BJ (cell line): Measurements from ENCODE around the gene SLC25A13. TPM values are rescaled to one million over a fixed set of nuclear protein-coding genes. Genes with fewer than 3 reads are reported as not detected.

Experiments used
- CTCF ChIA-PET: fragments of 350-600 bp; formaldehyde crosslinking; extraction: SDS; loops from one replicate; lab custom pipeline; 2021; ENCODE audit warnings: antibody characterized with exemption, inconsistent platforms; lab: Yijun Ruan, JAX
- POLR2A ChIA-PET: fragments of 300-600 bp; sonication (Branson Sonifier 250); formaldehyde crosslinking; extraction: SDS; loops from one replicate; lab custom pipeline; 2021; ENCODE audit warnings: antibody characterized with exemption; lab: Charles Lee
- DNase-seq: peaks from one replicate; pipeline ENCODE4 v3.0.0-alpha.2; 2011; ENCODE audit warnings: low read depth
- H3K27me3 ChIP-seq: 2 replicates; pipeline ENCODE4 v1.6.0; 2011; ENCODE audit warnings: low read length; ENCODE audit not compliant: control insufficient read depth, insufficient read depth
- H3K36me3 ChIP-seq: 2 replicates; pipeline ENCODE4 v1.5.1; 2011; ENCODE audit warnings: low read length; ENCODE audit not compliant: control insufficient read depth, insufficient read depth
- H3K4me3 ChIP-seq: 2 replicates; pipeline ENCODE4 v1.5.1; 2011; ENCODE audit warnings: low read depth, mild to moderate bottlenecking, control low read depth, low read length
- CTCF ChIP-seq: IDR thresholded peaks from 2 replicates; pipeline ENCODE4 v1.5.1; 2011; ENCODE audit warnings: low read depth, mild to moderate bottlenecking, control low read depth, inconsistent platforms, low read length, moderate library complexity; ENCODE audit not compliant: insufficient read depth
- polyA plus RNA-seq: library from polyadenylated mRNA; depleted of rRNA; stranded (reverse); fragments of >200 nt; gene quantifications from 2 replicates; pipeline ENCODE4 v1.2.3, GENCODE V29; 2011

Gene SLC25A13
- polyA plus RNA-seq, 1 experiment: 6.2 TPM

GRCh38 chr7:96090756-96091155 is 231.1 kb downstream of the SLC25A13 start:
- TF ChIP-seq CTCF: no peak
- ChIA-PET POLR2A (no interaction called here), CTCF (no interaction called here)
- H3K4me3 ChIP-seq: no peak overlapping the region
- no peaks in the 10 kb centered on the region for H3K27me3 ChIP-seq
- no peak for DNase-seq
- no peaks in the 10 kb centered on the region for H3K36me3 ChIP-seq

GRCh38 chr7:96089511-96089910 is 232.4 kb downstream of the SLC25A13 start:
- Histone ChIP-seq H3K4me3 (no peak overlapping the region), H3K36me3 (no peaks in the 10 kb centered on the region), H3K27me3 (no peaks in the 10 kb centered on the region)
- no peak for TF ChIP-seq CTCF
- no peak for DNase-seq
- ChIA-PET CTCF (interaction anchor here (0.6 to 0.7 kb wide), 2 partner anchors 243 to 1824 kb away, joined by 3 read pairs; no protein-coding TSS in a partner anchor), POLR2A (no interaction called here)

GRCh38 chr7:96088579-96088978 is 233.3 kb downstream of the SLC25A13 start:
- no peak for TF ChIP-seq CTCF
- no peaks in the 10 kb centered on the region for H3K36me3 ChIP-seq
- ChIA-PET POLR2A (no interaction called here), CTCF (interaction anchor here (0.6 to 1.2 kb wide), 3 partner anchors 13 to 1853 kb away, joined by 3 to 5 read pairs (median 3); no protein-coding TSS in a partner anchor)
- no peak overlapping the region for H3K4me3 ChIP-seq
- H3K27me3 ChIP-seq: no peaks in the 10 kb centered on the region
- no peak for DNase-seq

GRCh38 chr7:96085953-96086352 is 235.9 kb downstream of the SLC25A13 start:
- POLR2A ChIA-PET: no interaction called here
- DNase-seq: no peak
- Histone ChIP-seq H3K36me3 (no peaks in the 10 kb centered on the region), H3K4me3 (no peak overlapping the region), H3K27me3 (no peaks in the 10 kb centered on the region)
- TF ChIP-seq CTCF: no peak
- CTCF ChIA-PET: interaction anchor here (1.1 kb wide), 1 partner anchor 10 kb away, joined by 4 read pairs; no protein-coding TSS in a partner anchor

GRCh38 chr7:96084881-96085553 is 236.9 kb downstream of the SLC25A13 start:
- Histone ChIP-seq H3K4me3 (no peak overlapping the region), H3K27me3 (no peaks in the 10 kb centered on the region), H3K36me3 (no peaks in the 10 kb centered on the region)
- ChIA-PET POLR2A (no interaction called here), CTCF (interaction anchor here (0.6 to 1.1 kb wide), 2 partner anchors 9 to 896 kb away, joined by 3 to 4 read pairs; no protein-coding TSS in a partner anchor)
- no peak for TF ChIP-seq CTCF
- peak; percentile 31 for DNase-seq
